GM12891 (cell line): Measurements from ENCODE around the gene BEND4.

ENCODE experiments used
- PAX5 ChIP-seq: IDR thresholded peaks from 2 replicates; pipeline ENCODE4 v1.6.1; 2011; ENCODE audit warnings: low read length, moderate library complexity, mild to moderate bottlenecking; ENCODE audit not compliant: insufficient read depth, severe bottlenecking
- POLR2A ChIP-seq: IDR thresholded peaks from 2 replicates; pipeline ENCODE4 v1.6.1; 2011; ENCODE audit warnings: low read depth, low read length, control low read depth
- POLR2AphosphoS5 ChIP-seq: IDR thresholded peaks from 2 replicates; pipeline ENCODE4 v1.6.1; 2011; ENCODE audit warnings: low read depth, low read length, control low read depth
- POU2F2 ChIP-seq: IDR thresholded peaks from 2 replicates; pipeline ENCODE4 v1.6.1; 2011; ENCODE audit warnings: low read depth, mild to moderate bottlenecking, control low read depth, low read length, moderate library complexity
- SPI1 ChIP-seq: IDR thresholded peaks from 2 replicates; pipeline ENCODE4 v1.6.1; 2011; ENCODE audit warnings: low read depth, low read length, control low read depth
- TAF1 ChIP-seq: IDR thresholded peaks from 2 replicates; pipeline ENCODE4 v1.6.1; 2011; ENCODE audit warnings: low read depth, low read length, control low read depth

- TF ChIP-seq POLR2A (no peak), SPI1 (no peak), POLR2AphosphoS5 (no peak), TAF1 (no peak), POU2F2 (no peak), PAX5 (no peak)
Observed at GRCh38 chr4:42112846-42113245, 39.6 kb downstream of the BEND4 start.
